ENCODE data around the gene DYRK1A. TPM values are rescaled to one million over a fixed set of nuclear protein-coding genes. Genes with fewer than 3 reads are reported as not detected.

Gene DYRK1A
- total RNA-seq, 3 donors from 2014 or later (not counting 1 experiment from before 2014, with no cell fraction given), result 149 to 166 (median 153) TPM

GRCh38 chr21:37546299-37546908 is 179.8 kb downstream of the DYRK1A start:
- H3K27me3 ChIP-seq (ENCODE audit: control insufficient read depth, insufficient read depth, low read length), result no peaks in the 10 kb centered on the region
- intact Hi-C loops (cut with micrococcal nuclease), result no loop called here
- H3K27ac Mint-ChIP-seq, result peak overlapping the region; percentile 66 to 78
- peaks cover 27 to 33% of the 10 kb centered on the region in 2 donors for H3K4me1 Mint-ChIP-seq
- ATAC-seq, result no peak
- peaks cover 0 to 11% of the 10 kb centered on the region in 2 donors for H3K27me3 Mint-ChIP-seq (ENCODE audit: low read depth in 2 of 2)
- DNase-seq, result no peak
- H3K36me3 Mint-ChIP-seq, result peaks cover 12% of the 10 kb centered on the region
- peak overlapping the region; percentile 73 for H3K4me3 Mint-ChIP-seq
- no peak overlapping the region for H3K27ac ChIP-seq (ENCODE audit: low read length)
- H3K4me1 ChIP-seq (ENCODE audit: control insufficient read depth, insufficient read depth, low read length), result peaks cover 11% of the 10 kb centered on the region
- no peak overlapping the region for H3K4me3 ChIP-seq (ENCODE audit: low read length)
- TF ChIP-seq CTCF (IDR thresholded peaks at IDR 0.05), result no peak
- WGBS (ENCODE audit: insufficient coverage), result 64% methylated on average over 22 of the region's 22 CpGs
- H3K9me3 ChIP-seq (ENCODE audit: control insufficient read depth, insufficient read depth, low read length), result no peaks in the 10 kb centered on the region
- H3K9me3 Mint-ChIP-seq, result peaks cover 2 to 10% of the 10 kb centered on the region in 2 donors
- H3K36me3 ChIP-seq (ENCODE audit: control insufficient read depth, insufficient read depth, low read length), result no peaks in the 10 kb centered on the region

- ATAC-seq, result peak; percentile 68 to 87 (median 87)
- peaks cover 0 to 11% of the 10 kb centered on the region in 2 donors for H3K27me3 Mint-ChIP-seq (ENCODE audit: low read depth in 2 of 2)
- peak overlapping the region; percentile 66 to 78 for H3K27ac Mint-ChIP-seq
- Histone ChIP-seq H3K27me3 (ENCODE audit: control insufficient read depth, insufficient read depth, low read length) (no peaks in the 10 kb centered on the region), H3K36me3 (ENCODE audit: control insufficient read depth, insufficient read depth, low read length) (no peaks in the 10 kb centered on the region), H3K4me1 (ENCODE audit: control insufficient read depth, insufficient read depth, low read length) (peaks cover 11% of the 10 kb centered on the region), H3K9me3 (ENCODE audit: control insufficient read depth, insufficient read depth, low read length) (no peaks in the 10 kb centered on the region), H3K27ac (ENCODE audit: low read length) (no peak overlapping the region), H3K4me3 (ENCODE audit: low read length) (no peak overlapping the region)
- peaks cover 27 to 33% of the 10 kb centered on the region in 2 donors for H3K4me1 Mint-ChIP-seq
- peaks cover 2 to 9% of the 10 kb centered on the region in 2 donors for H3K9me3 Mint-ChIP-seq
- no peak for TF ChIP-seq CTCF (IDR thresholded peaks at IDR 0.05)
- intact Hi-C loops (cut with micrococcal nuclease), result no loop called here
- DNase-seq, result no peak
- WGBS (ENCODE audit: insufficient coverage), result 20% methylated on average over 19 of the region's 23 CpGs
- H3K36me3 Mint-ChIP-seq, result peaks cover 11% of the 10 kb centered on the region
- H3K4me3 Mint-ChIP-seq, result peak overlapping the region; percentile 73
These were observed 180.5 kb downstream of the DYRK1A start for GRCh38 chr21:37546949-37547614.

- peaks cover 0 to 4% of the 10 kb centered on the region in 2 donors for H3K27me3 Mint-ChIP-seq (ENCODE audit: low read depth in 2 of 2)
- intact Hi-C loops (cut with micrococcal nuclease), result no loop called here
- H3K27ac Mint-ChIP-seq, result peak overlapping the region; percentile 66 to 78
- ATAC-seq, result no peak
- no peak for DNase-seq
- 10% methylated on average over 2 of the region's 2 CpGs for WGBS (ENCODE audit: insufficient coverage)
- peak overlapping the region; percentile 73 for H3K4me3 Mint-ChIP-seq
- H3K27ac ChIP-seq (ENCODE audit: low read length), result no peak overlapping the region
- peaks cover 11% of the 10 kb centered on the region for H3K4me1 ChIP-seq (ENCODE audit: control insufficient read depth, insufficient read depth, low read length)
- H3K4me3 ChIP-seq (ENCODE audit: low read length), result no peak overlapping the region
- H3K36me3 Mint-ChIP-seq, result peaks cover 5% of the 10 kb centered on the region
- H3K9me3 ChIP-seq (ENCODE audit: control insufficient read depth, insufficient read depth, low read length), result no peaks in the 10 kb centered on the region
- H3K9me3 Mint-ChIP-seq, result peaks cover 0 to 3% of the 10 kb centered on the region in 2 donors
- no peaks in the 10 kb centered on the region for H3K36me3 ChIP-seq (ENCODE audit: control insufficient read depth, insufficient read depth, low read length)
- no peak for TF ChIP-seq CTCF (IDR thresholded peaks at IDR 0.05)
- H3K27me3 ChIP-seq (ENCODE audit: control insufficient read depth, insufficient read depth, low read length), result no peaks in the 10 kb centered on the region
- H3K4me1 Mint-ChIP-seq, result peaks cover 27 to 33% of the 10 kb centered on the region in 2 donors
These were observed 181.1 kb downstream of the DYRK1A start for GRCh38 chr21:37547615-37548200.

Data from natural killer cell (primary cell).